Measurements from ENCODE around the gene SV2A.

The SV2A gene

GRCh38 chr1:149925751-149926150 is 8.1 kb upstream of the SV2A start:
- no peak for TF ChIP-seq CTCF (IDR thresholded peaks at IDR 0.05; ENCODE audit: extremely low read depth, insufficient read depth, missing control alignments)
- in situ Hi-C loops (cut with MboI; ENCODE audit: low pct_unique_long_range_greater_than_20kb, low sequenced_read_pairs, unreplicated experiment): no loop called here
- DNase-seq (ENCODE audit: low spot score): no peak

GRCh38 chr1:149925345-149925744 is 7.7 kb upstream of the SV2A start:
- no peak for DNase-seq (ENCODE audit: low spot score)
- in situ Hi-C loops (cut with MboI; ENCODE audit: low pct_unique_long_range_greater_than_20kb, low sequenced_read_pairs, unreplicated experiment): no loop called here
- no peak for TF ChIP-seq CTCF (IDR thresholded peaks at IDR 0.05; ENCODE audit: extremely low read depth, insufficient read depth, missing control alignments)

GRCh38 chr1:149923626-149924025 is 6.0 kb upstream of the SV2A start:
- TF ChIP-seq CTCF (IDR thresholded peaks at IDR 0.05; ENCODE audit: extremely low read depth, insufficient read depth, missing control alignments): no peak
- in situ Hi-C loops (cut with MboI; ENCODE audit: low pct_unique_long_range_greater_than_20kb, low sequenced_read_pairs, unreplicated experiment): no loop called here
- no peak for DNase-seq (ENCODE audit: low spot score)

GRCh38 chr1:149916898-149917252 is 769 bp downstream of the SV2A start:
- in situ Hi-C loops (cut with MboI; ENCODE audit: low pct_unique_long_range_greater_than_20kb, low sequenced_read_pairs, unreplicated experiment): no loop called here
- DNase-seq (ENCODE audit: low spot score): no peak
- no peak for TF ChIP-seq CTCF (IDR thresholded peaks at IDR 0.05; ENCODE audit: extremely low read depth, insufficient read depth, missing control alignments)

- no peak for DNase-seq (ENCODE audit: low spot score)
Observed at GRCh38 chr1:149916193-149916897, 1.3 kb downstream of the SV2A start.

GRCh38 chr1:149915429-149916192 is 2.0 kb downstream of the SV2A start:
- no peak for DNase-seq (ENCODE audit: low spot score)
- in situ Hi-C loops (cut with MboI; ENCODE audit: low pct_unique_long_range_greater_than_20kb, low sequenced_read_pairs, unreplicated experiment): no loop called here
- TF ChIP-seq CTCF (IDR thresholded peaks at IDR 0.05; ENCODE audit: extremely low read depth, insufficient read depth, missing control alignments): no peak

More at GRCh38 chr1:149916193-149916897, 1.3 kb downstream of the SV2A start:
- no peak for TF ChIP-seq CTCF (IDR thresholded peaks at IDR 0.05; ENCODE audit: extremely low read depth, insufficient read depth, missing control alignments)
- in situ Hi-C loops (cut with MboI; ENCODE audit: low pct_unique_long_range_greater_than_20kb, low sequenced_read_pairs, unreplicated experiment): no loop called here

All from GM13977 (cell line).